ENCODE measurements around the gene FBN1. TPM values are rescaled to one million over a fixed set of nuclear protein-coding genes. Genes with fewer than 3 reads are reported as not detected.
A peak's percentile ranks its signal among the peaks of the same experiment; 100 is the strongest.

FBN1 gene
- total and polyA plus RNA-seq, 2 experiments from 2014 or later, result 1.9 to 3.8 TPM

DNA sequence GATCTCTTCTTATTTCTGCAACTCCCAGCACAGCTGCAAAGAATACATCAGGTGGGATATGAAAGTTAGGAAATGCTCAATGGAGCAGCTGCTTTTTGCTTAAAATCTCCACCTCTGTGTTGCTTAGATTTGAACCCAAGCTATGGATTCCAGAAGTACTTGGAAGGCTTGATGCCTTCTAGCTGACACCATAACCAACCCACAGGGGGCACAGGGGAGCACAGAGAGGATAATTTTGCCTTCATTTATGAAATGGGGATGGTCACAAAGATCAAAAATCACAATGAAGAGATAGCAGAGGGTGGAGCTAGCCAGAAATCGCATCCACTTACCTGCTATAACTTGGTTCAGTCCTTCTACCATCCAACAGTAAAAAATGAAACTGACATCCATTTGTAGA lies 238.6 kb downstream of the FBN1 start:
- Mint-ChIP-seq H3K9me3 (no peaks in the 10 kb centered on the region), H3K4me1 (no peaks in the 10 kb centered on the region), H3K36me3 (ENCODE audit: low read depth) (no peaks in the 10 kb centered on the region), H3K4me3 (no peak overlapping the region), H3K27me3 (ENCODE audit: insufficient read depth, low read depth, poor library complexity) (peaks cover 1% of the 10 kb centered on the region), H3K27ac (no peak overlapping the region)
- H3K4me3 ChIP-seq, result no peak overlapping the region
- peaks cover 5% of the 10 kb centered on the region; the same call in 1 of the 2 replicates for H3K9me2 ChIP-seq (ENCODE audit: insufficient read depth)
- H3F3A ChIP-seq (replicated peaks; ENCODE audit: low read depth), result no peaks in the 10 kb centered on the region
- no peaks in the 10 kb centered on the region for H4K20me1 ChIP-seq (replicated peaks; ENCODE audit: insufficient read depth)
- 0 out of 3 replicates have a peak, but pooled peaks have one; percentile 32 for ATAC-seq
- TF ChIP-seq, protein P1, sequence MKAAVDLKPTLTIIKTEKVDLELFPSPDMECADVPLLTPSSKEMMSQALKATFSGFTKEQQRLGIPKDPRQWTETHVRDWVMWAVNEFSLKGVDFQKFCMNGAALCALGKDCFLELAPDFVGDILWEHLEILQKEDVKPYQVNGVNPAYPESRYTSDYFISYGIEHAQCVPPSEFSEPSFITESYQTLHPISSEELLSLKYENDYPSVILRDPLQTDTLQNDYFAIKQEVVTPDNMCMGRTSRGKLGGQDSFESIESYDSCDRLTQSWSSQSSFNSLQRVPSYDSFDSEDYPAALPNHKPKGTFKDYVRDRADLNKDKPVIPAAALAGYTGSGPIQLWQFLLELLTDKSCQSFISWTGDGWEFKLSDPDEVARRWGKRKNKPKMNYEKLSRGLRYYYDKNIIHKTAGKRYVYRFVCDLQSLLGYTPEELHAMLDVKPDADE (IDR thresholded peaks at IDR 0.05), result no peak
- TF ChIP-seq JUNB (IDR thresholded peaks at IDR 0.05; ENCODE audit: unreplicated experiment) (no peak), CREB1 (CRISPR knock-in tag; IDR thresholded peaks at IDR 0.05; ENCODE audit: low read depth) (no peak), CTCF (conservative IDR thresholded peaks at IDR 0.05; ENCODE audit: low read depth in 2 of 2) (peak; percentile 55 to 60), ZNF114 (CRISPR knock-in tag; IDR thresholded peaks at IDR 0.05) (no peak)
- H3K79me2 ChIP-seq (replicated peaks; ENCODE audit: insufficient read depth), result no peaks in the 10 kb centered on the region
- H3K36me3 ChIP-seq (ENCODE audit: insufficient read depth), result no peaks in the 10 kb centered on the region
- no peaks in the 10 kb centered on the region for H3K27me3 ChIP-seq (ENCODE audit: insufficient read depth)
- no peak overlapping the region for H3K27ac ChIP-seq (ENCODE audit: low read depth)
- no peak overlapping the region for H3K4me2 ChIP-seq
- H3K4me1 ChIP-seq (ENCODE audit: insufficient read depth), result no peaks in the 10 kb centered on the region
- no peak overlapping the region for H2AFZ ChIP-seq
- DNase-seq (ENCODE audit: low spot score), result peak; percentile 45

DNA sequence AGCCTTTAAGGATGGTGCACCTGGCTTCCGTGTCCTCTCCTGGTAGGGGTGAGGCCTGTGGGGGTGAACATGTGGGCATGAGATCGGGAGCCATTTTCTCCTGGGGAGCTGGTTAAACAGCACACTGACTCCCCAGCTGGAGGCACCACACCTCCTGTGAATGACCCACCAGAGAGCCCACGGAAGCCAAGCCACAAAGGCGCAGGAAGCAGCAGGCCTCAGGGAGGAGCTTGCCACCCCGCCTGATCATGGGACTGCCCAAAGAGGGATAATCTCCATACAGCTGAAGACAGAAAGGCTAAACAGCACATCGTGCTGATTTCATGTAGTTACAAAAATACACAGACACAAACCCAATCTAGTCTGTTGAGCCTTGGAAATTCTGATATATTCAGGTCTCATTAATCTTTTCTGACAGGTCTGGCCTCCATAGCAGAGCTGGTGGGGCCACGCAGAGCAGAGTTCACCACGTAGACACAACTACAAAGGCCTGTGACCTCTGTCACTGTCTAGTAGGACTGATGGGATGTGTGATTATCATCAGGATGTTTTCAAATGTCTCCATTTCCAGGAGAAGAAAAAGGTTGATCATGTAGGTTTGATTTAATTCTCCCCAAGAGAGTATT lies 239.1 kb downstream of the FBN1 start:
- peaks cover 4% of the 10 kb centered on the region; the same call in 1 of the 2 replicates for H3K9me2 ChIP-seq (ENCODE audit: insufficient read depth)
- no peaks in the 10 kb centered on the region for H3K27me3 ChIP-seq (ENCODE audit: insufficient read depth)
- Mint-ChIP-seq H3K27ac (no peak overlapping the region), H3K36me3 (ENCODE audit: low read depth) (no peaks in the 10 kb centered on the region), H3K27me3 (ENCODE audit: insufficient read depth, low read depth, poor library complexity) (peaks cover 1% of the 10 kb centered on the region), H3K4me1 (no peaks in the 10 kb centered on the region), H3K4me3 (no peak overlapping the region), H3K9me3 (no peaks in the 10 kb centered on the region)
- no peak for ATAC-seq
- H3K79me2 ChIP-seq (replicated peaks; ENCODE audit: insufficient read depth), result no peaks in the 10 kb centered on the region
- H3K36me3 ChIP-seq (ENCODE audit: insufficient read depth), result no peaks in the 10 kb centered on the region
- no peaks in the 10 kb centered on the region for H4K20me1 ChIP-seq (replicated peaks; ENCODE audit: insufficient read depth)
- no peaks in the 10 kb centered on the region for H3K4me1 ChIP-seq (ENCODE audit: insufficient read depth)
- no peak overlapping the region for H3K4me3 ChIP-seq
- H2AFZ ChIP-seq, result no peak overlapping the region
- no peak overlapping the region for H3K27ac ChIP-seq (ENCODE audit: low read depth)
- no peak overlapping the region for H3K4me2 ChIP-seq
- H3F3A ChIP-seq (replicated peaks; ENCODE audit: low read depth), result no peaks in the 10 kb centered on the region
- no peak for TF ChIP-seq STAT1 (IDR thresholded peaks at IDR 0.05; ENCODE audit: unreplicated experiment)
- TF ChIP-seq ZNF331 (CRISPR knock-in tag; IDR thresholded peaks at IDR 0.05; ENCODE audit: low read depth), result no peak
- DNase-seq (ENCODE audit: low spot score), result no peak
